Measurements from ENCODE around the gene DCAF5.

DCAF5 gene

DNA sequence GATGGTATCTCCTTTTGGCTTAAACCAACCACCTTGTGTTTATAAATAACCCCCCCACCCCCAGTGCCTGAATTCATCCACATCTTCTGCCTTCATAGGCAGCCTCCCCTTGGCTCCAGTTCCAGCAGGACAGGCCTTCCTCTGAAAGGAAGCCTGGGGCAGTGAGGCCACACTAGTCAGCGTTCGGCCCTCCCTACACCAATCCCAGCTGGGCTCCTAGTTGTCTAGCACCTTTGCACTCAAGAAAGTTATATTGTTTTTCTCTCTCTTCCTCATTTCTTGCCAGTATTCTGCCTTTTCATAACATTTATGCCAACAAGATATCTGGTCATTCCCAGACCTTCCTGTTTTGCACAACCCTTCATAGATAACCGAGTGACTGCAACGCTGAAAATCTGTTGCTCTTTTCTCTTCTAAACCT lies 100.7 kb downstream of the DCAF5 start:
- H3K27ac ChIP-seq (ENCODE audit: low read depth, low read length), result no peak overlapping the region
- peaks cover 16% of the 10 kb centered on the region for H3K36me3 ChIP-seq (ENCODE audit: control insufficient read depth, insufficient read depth, low read length)
- H3K9ac ChIP-seq (ENCODE audit: low read length), result no peak overlapping the region
- peaks cover 19% of the 10 kb centered on the region for H3K4me1 ChIP-seq (ENCODE audit: control insufficient read depth, insufficient read depth, low read length)
- no peak overlapping the region for H3K4me3 ChIP-seq (ENCODE audit: low read length)
- H3K27me3 ChIP-seq (ENCODE audit: control insufficient read depth, insufficient read depth, low read length), result no peaks in the 10 kb centered on the region

DNA sequence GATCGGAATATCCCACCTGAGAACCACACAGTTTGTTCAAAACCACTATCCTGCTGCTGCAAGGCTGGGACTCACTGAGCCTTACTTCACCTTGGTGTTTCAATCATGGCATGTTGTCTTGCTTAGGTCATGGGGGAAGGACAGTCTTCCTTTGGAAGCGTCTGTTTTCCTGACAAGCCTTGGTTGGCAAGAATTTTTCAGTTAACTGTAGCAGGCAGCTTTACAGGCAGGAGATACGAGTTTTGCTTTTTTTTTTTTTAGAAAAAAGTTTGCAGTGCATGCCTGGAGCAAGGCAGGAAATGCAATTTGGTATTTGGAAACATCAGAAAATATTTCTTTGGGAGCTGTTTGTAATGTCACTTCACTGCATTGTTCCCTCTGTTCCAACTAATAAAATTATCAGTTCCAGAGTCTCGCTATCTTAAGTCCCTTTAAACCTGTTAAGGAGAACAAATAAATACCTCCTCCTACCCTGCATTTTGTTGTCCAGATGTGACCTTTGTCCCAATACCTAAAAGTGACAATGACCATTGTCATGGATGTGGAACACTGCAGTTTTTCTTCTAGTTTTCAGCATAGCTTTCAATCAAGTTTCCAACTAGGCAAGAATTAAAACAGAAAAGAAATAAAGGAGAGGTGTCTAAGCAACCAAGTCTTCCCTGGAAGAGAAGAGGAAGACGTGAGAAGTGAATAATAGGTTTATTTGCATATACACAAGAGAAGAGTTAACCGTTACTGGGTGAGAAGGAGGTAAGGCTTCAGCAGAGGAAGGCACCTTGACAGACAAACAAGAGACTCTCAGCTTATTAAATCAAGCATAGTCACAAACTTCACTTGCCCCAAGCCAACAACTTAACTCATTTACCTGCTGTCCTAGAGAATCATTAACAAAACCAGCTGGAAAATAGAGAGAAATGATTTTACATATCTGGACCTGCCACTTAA lies 102.4 kb downstream of the DCAF5 start:
- Histone ChIP-seq H3K4me3 (ENCODE audit: low read length) (no peak overlapping the region), H3K36me3 (ENCODE audit: control insufficient read depth, insufficient read depth, low read length) (peaks cover 16% of the 10 kb centered on the region), H3K27me3 (ENCODE audit: control insufficient read depth, insufficient read depth, low read length) (no peaks in the 10 kb centered on the region), H3K4me1 (ENCODE audit: control insufficient read depth, insufficient read depth, low read length) (peaks cover 29% of the 10 kb centered on the region), H3K9ac (ENCODE audit: low read length) (no peak overlapping the region), H3K27ac (ENCODE audit: low read depth, low read length) (no peak overlapping the region)

DNA sequence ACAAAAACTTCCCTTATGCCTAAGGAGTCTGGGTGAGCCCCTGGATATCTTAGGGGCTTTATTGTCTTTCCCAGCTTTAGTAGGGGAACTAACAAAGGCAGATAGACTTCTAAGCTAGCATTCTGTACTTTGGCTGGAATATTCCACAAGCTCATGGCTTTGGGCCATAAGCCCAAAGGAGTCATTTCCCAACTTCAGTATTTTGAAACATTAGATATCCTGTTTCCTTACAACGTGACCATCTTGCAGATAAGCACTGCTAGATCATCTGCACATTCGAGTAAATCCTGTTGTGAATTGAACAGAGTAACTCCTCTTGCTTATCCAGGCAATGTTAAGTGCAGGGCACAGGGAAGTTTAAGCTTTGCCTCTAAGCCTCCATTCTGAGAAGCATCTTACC lies 103.2 kb downstream of the DCAF5 start:
- no peak overlapping the region for H3K27ac ChIP-seq (ENCODE audit: low read depth, low read length)
- peaks cover 9% of the 10 kb centered on the region for H3K36me3 ChIP-seq (ENCODE audit: control insufficient read depth, insufficient read depth, low read length)
- peaks cover 37% of the 10 kb centered on the region for H3K4me1 ChIP-seq (ENCODE audit: control insufficient read depth, insufficient read depth, low read length)
- no peak overlapping the region for H3K4me3 ChIP-seq (ENCODE audit: low read length)
- H3K9ac ChIP-seq (ENCODE audit: low read length), result no peak overlapping the region
- no peaks in the 10 kb centered on the region for H3K27me3 ChIP-seq (ENCODE audit: control insufficient read depth, insufficient read depth, low read length)

DNA sequence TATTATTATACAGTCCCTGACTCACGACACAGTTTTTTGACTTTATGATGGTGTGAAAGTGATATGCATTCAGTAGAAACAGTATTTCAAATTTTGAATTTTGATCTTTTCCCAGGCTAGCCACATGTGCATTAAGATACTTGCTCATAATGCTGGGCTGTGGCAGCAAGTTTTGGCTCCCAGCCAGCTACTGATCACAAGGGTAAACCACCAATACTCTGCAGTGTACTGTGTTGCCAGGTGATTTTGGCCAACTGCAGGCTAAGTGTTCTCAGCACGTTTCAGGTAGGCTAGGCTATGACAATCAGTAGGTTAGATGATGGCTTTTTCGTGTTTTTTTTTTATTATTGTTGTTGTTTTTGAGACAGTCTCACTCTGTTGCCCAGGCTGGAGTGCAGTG lies 104.5 kb downstream of the DCAF5 start:
- H3K27me3 ChIP-seq (ENCODE audit: control insufficient read depth, insufficient read depth, low read length), result no peaks in the 10 kb centered on the region
- H3K4me1 ChIP-seq (ENCODE audit: control insufficient read depth, insufficient read depth, low read length), result peaks cover 47% of the 10 kb centered on the region
- no peak overlapping the region for H3K27ac ChIP-seq (ENCODE audit: low read depth, low read length)

DNA sequence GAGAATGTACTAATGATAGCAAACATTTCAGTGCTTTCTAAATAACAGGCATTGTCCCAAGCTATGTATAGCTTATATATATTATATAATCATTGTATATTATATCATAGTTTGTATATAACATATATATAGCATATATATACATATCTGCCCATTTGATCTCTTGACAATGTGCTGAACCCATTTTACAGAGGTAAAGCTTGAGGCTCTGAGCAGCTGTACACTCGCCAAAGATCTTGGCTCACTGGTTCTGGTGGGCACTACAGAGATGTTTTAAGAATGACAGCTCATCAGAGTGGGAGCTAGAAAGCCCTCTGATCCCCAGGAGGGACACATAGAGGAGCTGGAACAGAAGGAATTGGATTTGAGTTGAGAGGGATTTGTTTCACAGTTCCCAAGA lies 105.7 kb downstream of the DCAF5 start:
- Histone ChIP-seq H3K27me3 (ENCODE audit: control insufficient read depth, insufficient read depth, low read length) (no peaks in the 10 kb centered on the region), H3K4me3 (ENCODE audit: low read length) (no peak overlapping the region), H3K36me3 (ENCODE audit: control insufficient read depth, insufficient read depth, low read length) (no peaks in the 10 kb centered on the region), H3K27ac (ENCODE audit: low read depth, low read length) (peak overlapping the region; percentile 21), H3K9ac (ENCODE audit: low read length) (no peak overlapping the region), H3K4me1 (ENCODE audit: control insufficient read depth, insufficient read depth, low read length) (peaks cover 51% of the 10 kb centered on the region)

More for the DNA sequence above, 104.5 kb downstream of the DCAF5 start:
- H3K36me3 ChIP-seq (ENCODE audit: control insufficient read depth, insufficient read depth, low read length), result no peaks in the 10 kb centered on the region
- no peak overlapping the region for H3K9ac ChIP-seq (ENCODE audit: low read length)
- no peak overlapping the region for H3K4me3 ChIP-seq (ENCODE audit: low read length)

DNA sequence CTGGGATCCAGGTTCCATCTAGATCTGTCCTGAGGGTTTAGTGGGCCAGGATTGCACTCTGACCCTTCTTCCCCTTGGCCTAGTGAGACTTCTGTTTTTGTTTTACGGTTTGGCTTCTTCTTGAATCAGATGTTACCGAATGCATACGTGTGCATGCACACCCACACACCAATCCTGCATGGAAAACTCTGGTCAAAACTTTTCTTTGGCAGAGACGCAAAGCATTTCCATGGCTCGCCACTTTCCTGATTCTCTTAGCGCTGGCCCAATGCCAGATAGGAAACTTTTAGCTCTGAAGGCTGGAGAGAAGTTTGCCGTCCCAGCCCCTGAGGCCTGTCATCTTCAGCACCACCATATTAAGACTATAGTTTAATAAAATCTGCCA lies 106.5 kb downstream of the DCAF5 start:
- no peak overlapping the region for H3K9ac ChIP-seq (ENCODE audit: low read length)
- H3K27ac ChIP-seq (ENCODE audit: low read depth, low read length), result peak overlapping the region; percentile 47
- H3K36me3 ChIP-seq (ENCODE audit: control insufficient read depth, insufficient read depth, low read length), result no peaks in the 10 kb centered on the region
- no peaks in the 10 kb centered on the region for H3K27me3 ChIP-seq (ENCODE audit: control insufficient read depth, insufficient read depth, low read length)
- H3K4me1 ChIP-seq (ENCODE audit: control insufficient read depth, insufficient read depth, low read length), result peaks cover 51% of the 10 kb centered on the region
- no peak overlapping the region for H3K4me3 ChIP-seq (ENCODE audit: low read length)

DNA sequence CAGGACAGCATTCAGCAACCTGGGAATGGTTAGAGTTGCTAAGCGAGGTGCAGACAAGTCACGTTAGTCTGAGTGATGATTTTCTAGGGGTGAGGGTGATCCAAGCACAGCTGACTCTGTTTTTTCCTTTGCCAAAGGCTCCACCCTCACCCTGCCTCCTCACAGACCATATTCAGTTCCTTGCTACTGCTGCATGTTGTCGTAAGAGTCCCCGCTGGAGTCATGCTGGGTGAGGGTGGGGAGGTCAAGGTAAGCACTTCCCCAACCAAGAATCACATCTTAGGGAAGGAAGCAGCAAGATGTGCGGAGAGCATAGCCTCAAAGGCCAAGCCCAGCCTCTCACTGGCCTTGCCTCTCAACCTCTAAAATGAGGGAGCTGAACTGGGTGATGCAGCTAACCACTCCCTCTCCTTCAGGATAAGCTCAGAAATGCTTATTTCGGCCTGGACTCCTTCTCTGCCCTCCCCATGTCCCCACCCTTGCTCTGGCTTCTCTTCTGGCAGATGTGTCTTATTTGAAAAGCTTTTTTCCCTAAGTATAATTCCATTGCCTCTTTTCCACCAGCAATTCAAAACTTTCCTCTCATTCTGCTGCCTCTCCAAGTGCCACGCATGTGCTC lies 107.0 kb downstream of the DCAF5 start:
- H3K9ac ChIP-seq (ENCODE audit: low read length), result no peak overlapping the region
- H3K36me3 ChIP-seq (ENCODE audit: control insufficient read depth, insufficient read depth, low read length), result no peaks in the 10 kb centered on the region
- no peaks in the 10 kb centered on the region for H3K27me3 ChIP-seq (ENCODE audit: control insufficient read depth, insufficient read depth, low read length)
- H3K4me1 ChIP-seq (ENCODE audit: control insufficient read depth, insufficient read depth, low read length), result peaks cover 49% of the 10 kb centered on the region
- no peak overlapping the region for H3K4me3 ChIP-seq (ENCODE audit: low read length)
- H3K27ac ChIP-seq (ENCODE audit: low read depth, low read length), result peak overlapping the region; percentile 47

DNA sequence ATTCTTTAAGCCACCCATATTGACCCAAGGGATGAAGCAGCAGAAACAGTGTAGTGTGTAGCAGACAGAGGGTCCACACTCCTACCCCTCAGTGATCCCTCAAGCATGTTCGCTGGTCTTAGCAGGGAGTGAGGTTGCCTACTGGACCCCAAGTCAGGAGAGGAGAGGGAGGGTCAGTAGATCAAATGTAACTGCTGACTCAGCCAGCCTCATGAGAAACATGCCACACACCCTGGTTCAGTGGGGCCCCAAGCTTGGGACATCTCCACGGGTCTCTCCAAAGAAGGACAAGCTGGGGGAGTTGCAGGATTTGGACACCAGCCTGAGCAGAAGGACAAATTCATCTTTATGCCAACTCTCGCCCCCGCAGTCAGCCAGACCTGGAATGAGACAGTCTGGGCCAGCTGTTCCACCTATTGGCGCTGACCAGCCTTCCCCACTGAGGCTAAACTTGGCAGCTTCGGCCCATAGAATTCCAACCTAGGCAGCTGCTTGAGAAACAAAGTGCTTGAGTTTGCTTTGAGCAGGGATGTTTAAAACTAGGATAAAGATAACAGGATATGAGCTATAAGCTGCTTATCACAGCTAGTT lies 107.9 kb downstream of the DCAF5 start:
- H3K4me3 ChIP-seq (ENCODE audit: low read length), result no peak overlapping the region
- H3K4me1 ChIP-seq (ENCODE audit: control insufficient read depth, insufficient read depth, low read length), result peaks cover 40% of the 10 kb centered on the region
- peak overlapping the region; percentile 47 for H3K27ac ChIP-seq (ENCODE audit: low read depth, low read length)
- no peak overlapping the region for H3K9ac ChIP-seq (ENCODE audit: low read length)
- no peaks in the 10 kb centered on the region for H3K36me3 ChIP-seq (ENCODE audit: control insufficient read depth, insufficient read depth, low read length)
- no peaks in the 10 kb centered on the region for H3K27me3 ChIP-seq (ENCODE audit: control insufficient read depth, insufficient read depth, low read length)

DNA sequence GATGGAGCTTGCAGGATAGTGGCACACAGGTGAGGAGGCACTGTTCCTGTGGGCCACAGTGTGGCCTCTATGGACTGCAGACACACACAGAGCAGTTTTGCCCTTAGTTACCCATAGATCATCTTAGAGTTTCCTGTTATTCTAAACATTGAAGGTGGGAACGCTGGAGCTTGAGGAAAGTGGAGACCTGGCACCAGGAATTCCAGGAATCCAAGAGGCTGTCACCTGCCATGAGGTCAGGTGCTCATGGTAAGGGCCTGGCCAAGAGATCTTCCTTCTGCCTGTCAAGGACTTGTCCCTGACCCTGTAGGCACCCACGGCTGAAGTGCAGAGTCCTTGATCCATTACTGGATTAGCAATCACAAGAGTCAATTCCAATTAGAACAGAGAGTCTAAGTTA lies 108.6 kb downstream of the DCAF5 start:
- Histone ChIP-seq H3K4me1 (ENCODE audit: control insufficient read depth, insufficient read depth, low read length) (peaks cover 37% of the 10 kb centered on the region), H3K27me3 (ENCODE audit: control insufficient read depth, insufficient read depth, low read length) (no peaks in the 10 kb centered on the region), H3K27ac (ENCODE audit: low read depth, low read length) (peak overlapping the region; percentile 3), H3K9ac (ENCODE audit: low read length) (no peak overlapping the region), H3K36me3 (ENCODE audit: control insufficient read depth, insufficient read depth, low read length) (no peaks in the 10 kb centered on the region), H3K4me3 (ENCODE audit: low read length) (no peak overlapping the region)

DNA sequence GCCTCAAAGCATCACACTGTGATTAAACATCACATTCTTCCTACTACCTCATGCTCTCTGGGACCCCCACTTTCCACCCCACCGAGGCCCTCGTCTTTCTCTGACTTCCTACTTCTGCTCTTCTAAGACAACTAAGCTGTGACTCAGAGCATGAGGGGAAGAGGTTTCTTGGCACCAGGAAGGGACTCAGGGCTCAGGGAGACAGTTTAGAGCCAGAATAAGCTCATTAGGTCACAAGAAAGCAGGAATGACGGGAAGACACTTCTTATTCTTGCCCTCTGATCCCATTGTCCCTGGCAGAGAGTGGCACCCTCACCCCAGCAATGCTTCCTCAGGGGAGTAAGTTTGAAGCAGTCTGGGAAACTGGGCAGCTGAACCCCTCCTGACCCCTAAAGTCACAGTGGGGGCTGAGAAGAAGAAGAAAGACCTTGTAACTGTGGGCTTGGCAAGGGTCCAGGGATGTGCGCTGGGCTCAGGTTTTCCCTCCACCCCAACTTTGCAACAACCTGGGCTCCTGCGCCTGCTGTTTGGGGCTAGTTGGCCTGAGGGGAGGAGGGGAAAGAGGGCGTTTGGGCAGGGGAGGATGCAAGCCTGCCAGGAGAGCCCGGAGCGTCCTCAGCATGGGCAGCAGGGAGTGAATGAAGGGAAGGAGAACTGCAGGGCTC lies 109.2 kb downstream of the DCAF5 start:
- Histone ChIP-seq H3K27ac (ENCODE audit: low read depth, low read length) (peak overlapping the region; percentile 63), H3K4me1 (ENCODE audit: control insufficient read depth, insufficient read depth, low read length) (peaks cover 42% of the 10 kb centered on the region), H3K4me3 (ENCODE audit: low read length) (no peak overlapping the region), H3K36me3 (ENCODE audit: control insufficient read depth, insufficient read depth, low read length) (no peaks in the 10 kb centered on the region), H3K9ac (ENCODE audit: low read length) (no peak overlapping the region), H3K27me3 (ENCODE audit: control insufficient read depth, insufficient read depth, low read length) (no peaks in the 10 kb centered on the region)

DNA sequence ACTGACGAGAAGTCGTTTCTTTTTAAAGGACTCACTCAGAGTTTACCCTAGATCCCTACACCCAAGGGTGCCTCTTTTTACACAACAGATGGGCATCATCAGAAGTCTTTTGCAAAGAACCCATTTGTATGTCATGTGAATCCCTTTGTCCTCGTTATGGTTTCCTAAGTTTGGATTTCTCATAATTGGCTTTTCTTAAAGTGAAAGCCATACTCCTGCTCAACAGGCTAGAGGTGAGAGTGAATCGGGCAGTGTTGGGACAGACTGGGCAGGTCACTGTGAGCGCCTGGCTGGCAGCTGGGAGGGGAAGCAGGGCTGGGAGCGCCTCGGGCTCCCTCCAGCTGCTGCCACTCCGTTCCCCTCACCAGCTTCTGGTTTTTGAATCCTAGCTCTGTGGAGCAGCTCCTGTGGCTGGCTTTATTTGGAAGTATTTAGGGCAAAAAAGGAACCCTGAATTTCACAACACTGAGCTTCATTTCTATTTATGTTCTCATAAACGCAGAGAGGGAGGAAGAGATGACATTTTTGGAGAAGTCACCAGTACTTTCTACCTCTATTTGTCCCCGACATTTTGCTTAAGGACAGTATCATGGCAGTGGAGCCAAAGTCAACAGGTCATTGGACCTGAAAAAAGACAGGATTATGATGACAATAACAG lies 110.0 kb downstream of the DCAF5 start:
- no peak overlapping the region for H3K9ac ChIP-seq (ENCODE audit: low read length)
- H3K27ac ChIP-seq (ENCODE audit: low read depth, low read length), result peak overlapping the region; percentile 63
- H3K36me3 ChIP-seq (ENCODE audit: control insufficient read depth, insufficient read depth, low read length), result no peaks in the 10 kb centered on the region
- no peaks in the 10 kb centered on the region for H3K27me3 ChIP-seq (ENCODE audit: control insufficient read depth, insufficient read depth, low read length)
- peaks cover 45% of the 10 kb centered on the region for H3K4me1 ChIP-seq (ENCODE audit: control insufficient read depth, insufficient read depth, low read length)
- peak overlapping the region; percentile 5 for H3K4me3 ChIP-seq (ENCODE audit: low read length)

DNA sequence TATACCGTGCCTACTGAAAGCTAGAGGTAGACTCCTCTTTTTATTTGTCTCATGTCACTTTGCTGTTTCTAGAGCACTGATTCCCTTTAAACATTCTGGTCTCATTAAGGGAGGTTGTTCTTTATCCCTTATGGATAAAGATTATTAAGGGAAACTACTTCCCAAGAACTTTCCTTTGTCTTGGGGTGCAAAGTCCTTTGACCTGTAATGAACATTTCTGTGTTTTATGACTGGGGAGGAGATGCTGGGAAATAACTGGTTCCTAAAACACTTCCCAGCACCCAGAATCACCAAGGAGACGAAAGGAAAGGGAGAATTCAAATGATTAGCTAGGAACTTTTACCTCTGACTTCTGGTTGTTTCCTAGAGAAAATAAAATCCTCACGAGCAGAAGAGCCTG lies 110.6 kb downstream of the DCAF5 start:
- Histone ChIP-seq H3K27ac (ENCODE audit: low read depth, low read length) (no peak overlapping the region), H3K4me1 (ENCODE audit: control insufficient read depth, insufficient read depth, low read length) (peaks cover 45% of the 10 kb centered on the region)

More for the DNA sequence above, 110.6 kb downstream of the DCAF5 start:
- Histone ChIP-seq H3K27me3 (ENCODE audit: control insufficient read depth, insufficient read depth, low read length) (no peaks in the 10 kb centered on the region), H3K4me3 (ENCODE audit: low read length) (no peak overlapping the region), H3K9ac (ENCODE audit: low read length) (no peak overlapping the region), H3K36me3 (ENCODE audit: control insufficient read depth, insufficient read depth, low read length) (no peaks in the 10 kb centered on the region)
